B cell (primary cell): ENCODE measurements around the gene BEND3. TPM values are rescaled to one million over a fixed set of nuclear protein-coding genes. Genes with fewer than 3 reads are reported as not detected.

ENCODE experiments used
- ATAC-seq: fragments of 200-7000 bp; cut with Tn5 transposase; one replicate; pipeline ENCODE4 v1.10.0; 2021; ENCODE audit warnings: low read depth, mild to moderate bottlenecking, moderate number of reproducible peaks, moderate library complexity
- CTCF ChIA-PET: fragments of 350-600 bp; sonication (Branson Sonifier 250); formaldehyde crosslinking; loops from one replicate; lab custom pipeline; 2021; ENCODE audit warnings: antibody characterized with exemption, inconsistent platforms; lab: Charles Lee
- POLR2A ChIA-PET: fragments of 350-600 bp; sonication (Branson Sonifier 250); formaldehyde crosslinking; loops from one replicate; lab custom pipeline; 2021; ENCODE audit warnings: antibody characterized with exemption; lab: Charles Lee
- DNase-seq: peaks from one replicate; pipeline ENCODE4 v3.0.0; 2013
- H2AFZ ChIP-seq: 2 replicates; pipeline ENCODE4 v1.6.1; 2012; ENCODE audit warnings: mild to moderate bottlenecking, low read depth, low read length; ENCODE audit not compliant: insufficient read depth, poor library complexity, severe bottlenecking
- H3K27ac ChIP-seq, 2 donors: 1 replicate in 1 of 2; 2 replicates in 1 of 2; pipeline ENCODE4 v1.5.1; 2012 to 2013; ENCODE audit warnings: low read length in 2 of 2, mild to moderate bottlenecking in 2 of 2, moderate library complexity in 1 of 2
- H3K27me3 ChIP-seq, 4 experiments: fragments of 200-600 bp in 1 of 4; sonication (generic) in 1 of 4; replicated peaks in 1 of 4; 1 replicate in 2 of 4; 2 replicates in 2 of 4; pipeline versions ENCODE4 v1.6.1 to v1.7.0; 2013 to 2016; ENCODE audit warnings: low read length in 3 of 4, mild to moderate bottlenecking in 2 of 4, mixed read lengths in 1 of 4, moderate library complexity in 1 of 4; ENCODE audit not compliant: insufficient read depth in 4 of 4, control insufficient read depth in 3 of 4; ENCODE audit errors: control extremely low read depth in 1 of 4
- H3K36me3 ChIP-seq, 2 experiments: replicated peaks in 1 of 2; 1 replicate in 1 of 2; 2 replicates in 1 of 2; pipeline versions ENCODE4 v1.6.1 to v1.7.1; 2013; ENCODE audit warnings: low read length in 1 of 2; ENCODE audit not compliant: insufficient read depth in 2 of 2, control insufficient read depth in 1 of 2; ENCODE audit errors: control extremely low read depth in 1 of 2, extremely low read depth in 1 of 2
- H3K4me1 ChIP-seq, 2 donors: fragments of 200-600 bp in 1 of 2; sonication (generic) in 1 of 2; 1 replicate in 1 of 2; 2 replicates in 1 of 2; pipeline versions ENCODE4 v1.5.1 to v1.6.1; 2013 to 2017; ENCODE audit warnings: low read length in 2 of 2; ENCODE audit not compliant: control insufficient read depth in 2 of 2, insufficient read depth in 2 of 2
- H3K4me2 ChIP-seq: replicated peaks from 2 replicates; pipeline ENCODE3; 2012; ENCODE audit warnings: mild to moderate bottlenecking, low read depth, low read length; ENCODE audit not compliant: poor library complexity, severe bottlenecking
- H3K4me3 ChIP-seq, 5 experiments: fragments of 200-600 bp in 1 of 5; sonication (generic) in 1 of 5; 1 replicate in 3 of 5; 2 replicates in 2 of 5; pipeline versions ENCODE4 v1.5.1 to v1.7.0; 2011 to 2016; ENCODE audit warnings: low read length in 4 of 5, mild to moderate bottlenecking in 4 of 5, low read depth in 2 of 5, control low read depth in 1 of 5, moderate library complexity in 1 of 5; ENCODE audit not compliant: insufficient read depth in 1 of 5; ENCODE audit errors: control extremely low read depth in 1 of 5, extremely low read depth in 1 of 5
- H3K79me2 ChIP-seq: fragments of 200-600 bp; sonication (generic); one replicate; pipeline ENCODE4 v1.6.0; 2016; ENCODE audit warnings: low read length; ENCODE audit not compliant: control insufficient read depth, insufficient read depth
- H3K9ac ChIP-seq: fragments of 200-600 bp; sonication (generic); 2 replicates; pipeline ENCODE4 v1.6.1; 2017; ENCODE audit warnings: mild to moderate bottlenecking, low read length, moderate library complexity
- H3K9me3 ChIP-seq, 3 donors: one replicate each; pipeline versions ENCODE4 v1.6.1 to v1.7.1; 2013; ENCODE audit warnings: low read length in 2 of 3; ENCODE audit not compliant: control insufficient read depth in 2 of 3, insufficient read depth in 1 of 3; ENCODE audit errors: control extremely low read depth in 1 of 3
- H4K20me1 ChIP-seq: 2 replicates; pipeline ENCODE4 v1.6.0; 2012; ENCODE audit warnings: mild to moderate bottlenecking, low read length; ENCODE audit not compliant: insufficient read depth, control insufficient read depth, poor library complexity, severe bottlenecking
- H3K27ac Mint-ChIP-seq: one replicate; pipeline ENCODE4 v1.8.0; 2021; ENCODE audit warnings: mixed read lengths
- H3K27me3 Mint-ChIP-seq: one replicate; pipeline ENCODE4 v1.8.0; 2021; ENCODE audit warnings: mixed read lengths
- H3K4me1 Mint-ChIP-seq: one replicate; pipeline ENCODE4 v1.8.0; 2021; ENCODE audit warnings: mixed read lengths
- H3K4me3 Mint-ChIP-seq: one replicate; pipeline ENCODE4 v1.8.0; 2021; ENCODE audit warnings: mixed read lengths
- H3K9me3 Mint-ChIP-seq: one replicate; pipeline ENCODE4 v1.8.0; 2022; ENCODE audit warnings: mixed read lengths; ENCODE audit not compliant: insufficient read depth
- CTCF ChIP-seq: fragments of 200-600 bp; IDR thresholded peaks from one replicate; pipeline ENCODE4 v1.8.0; 2022; ENCODE audit warnings: antibody characterized with exemption, mild to moderate bottlenecking
- EZH2 ChIP-seq: IDR thresholded peaks from 2 replicates; pipeline ENCODE4 v1.6.1; 2012; ENCODE audit warnings: borderline replicate concordance, low read depth, mild to moderate bottlenecking, moderate library complexity, low read length; ENCODE audit not compliant: insufficient read depth, poor library complexity, severe bottlenecking
- WGBS: methylation state at CpG from one replicate; pipeline ENCODE4 v1.1.5; 2013; ENCODE audit warnings: missing lambda C conversion rate; ENCODE audit not compliant: insufficient coverage; 5-methylcytosine and 5-hydroxymethylcytosine counted together
- intact Hi-C: fragments of 100-400 bp; cut with micrococcal nuclease; formaldehyde crosslinking; loops from one replicate; pipeline ENCODE4 v1.10.0; 2022
- polyA plus RNA-seq: library from polyadenylated mRNA; depleted of rRNA; stranded (reverse); fragments of >200 nt; gene quantifications from 2 replicates; pipeline ENCODE4 v1.2.3, GENCODE V29; 2012
- total RNA-seq, 2 donors: library from RNA; stranded (reverse); fragments of 120-200 nt in 1 of 2; gene quantifications; 1 replicate in 1 of 2; 2 replicates in 1 of 2; pipeline versions ENCODE4 v1.2.3 to v1.2.4, GENCODE V29; 2013 to 2022

BEND3 gene
- total and polyA plus RNA-seq, 2 donors (not counting 1 experiment from before 2014, with no cell fraction given), result 0.78 to 2.0 TPM

GRCh38 chr6:107060704-107061103, 54.6 kb downstream of the BEND3 start:
- no peaks in the 10 kb centered on the region for H3K79me2 ChIP-seq
- H3K27ac Mint-ChIP-seq, result no peak overlapping the region
- TF ChIP-seq EZH2 (no peak), CTCF (no peak)

GRCh38 chr6:107059606-107060005, 55.7 kb downstream of the BEND3 start:
- ATAC-seq, result no peak
- intact Hi-C loops, result no loop called here

More at GRCh38 chr6:107060704-107061103, 54.6 kb downstream of the BEND3 start:
- intact Hi-C loops, result no loop called here
- H3K9me3 Mint-ChIP-seq, result no peaks in the 10 kb centered on the region
- peaks cover 25% of the 10 kb centered on the region for H3K4me1 Mint-ChIP-seq
- peak overlapping the region; percentile 68 for H2AFZ ChIP-seq
- H3K27me3 Mint-ChIP-seq, result no peaks in the 10 kb centered on the region
- H3K9me3 ChIP-seq, result no peaks in the 10 kb centered on the region
- H3K4me3 Mint-ChIP-seq, result no peak overlapping the region
- peak overlapping the region; percentile 48 for H3K9ac ChIP-seq
- WGBS, result 100% methylated on average over 3 of the region's 6 CpGs
- ATAC-seq (no peak), DNase-seq (no peak)
- no peaks in the 10 kb centered on the region for H4K20me1 ChIP-seq
- H3K4me2 ChIP-seq, result no peak overlapping the region
- H3K27me3 ChIP-seq, result no peaks in the 10 kb centered on the region
- H3K36me3 ChIP-seq, result no peaks in the 10 kb centered on the region
- H3K4me1 ChIP-seq, result peaks cover 16 to 21% of the 10 kb centered on the region in 2 donors
- ChIA-PET CTCF (no interaction called here), POLR2A (no interaction called here)
- H3K4me3 ChIP-seq, result no peak overlapping the region
- no peak overlapping the region for H3K27ac ChIP-seq

More at GRCh38 chr6:107059606-107060005, 55.7 kb downstream of the BEND3 start:
- no peak for DNase-seq
- Histone ChIP-seq H4K20me1 (no peaks in the 10 kb centered on the region), H3K9ac (no peak overlapping the region), H3K9me3 (no peaks in the 10 kb centered on the region), H3K4me1 (peaks cover 13 to 18% of the 10 kb centered on the region in 2 donors), H2AFZ (no peak overlapping the region), H3K27me3 (no peaks in the 10 kb centered on the region), H3K4me3 (no peak overlapping the region), H3K36me3 (no peaks in the 10 kb centered on the region), H3K4me2 (no peak overlapping the region), H3K27ac (no peak overlapping the region), H3K79me2 (no peaks in the 10 kb centered on the region)
- no peaks in the 10 kb centered on the region for H3K27me3 Mint-ChIP-seq
- CTCF ChIA-PET, result interaction anchor here (0.7 kb wide), 1 partner anchor 1741 kb away, joined by 3 read pairs; no protein-coding TSS in a partner anchor
- H3K4me3 Mint-ChIP-seq, result no peak overlapping the region
- H3K27ac Mint-ChIP-seq, result no peak overlapping the region
- TF ChIP-seq CTCF, result no peak
- H3K4me1 Mint-ChIP-seq, result peaks cover 21% of the 10 kb centered on the region
- WGBS, result 95% methylated on average over 3 of the region's 4 CpGs
- POLR2A ChIA-PET, result no interaction called here
- H3K9me3 Mint-ChIP-seq, result no peaks in the 10 kb centered on the region
